Duodenal mucosa (tissue), 2 donors: ENCODE results near the gene COL5A1.

ENCODE experiments used
- H3K27ac ChIP-seq: one replicate; pipeline ENCODE4 v1.7.0; 2013; ENCODE audit warnings: low read depth, low read length
- H3K27me3 ChIP-seq, 2 donors: one replicate each; pipeline ENCODE4 v1.7.0; 2013; ENCODE audit warnings: low read length in 2 of 2, control low read depth in 1 of 2; ENCODE audit not compliant: insufficient read depth in 2 of 2, control insufficient read depth in 1 of 2
- H3K36me3 ChIP-seq, 2 donors: one replicate each; pipeline ENCODE4 v1.7.0; 2013; ENCODE audit warnings: low read length in 2 of 2, control low read depth in 1 of 2; ENCODE audit not compliant: insufficient read depth in 2 of 2, control insufficient read depth in 1 of 2
- H3K4me1 ChIP-seq, 2 donors: one replicate each; pipeline ENCODE4 v1.7.0; 2013; ENCODE audit warnings: low read length in 2 of 2, control low read depth in 1 of 2; ENCODE audit not compliant: insufficient read depth in 2 of 2, control insufficient read depth in 1 of 2
- H3K4me3 ChIP-seq, 2 donors: one replicate each; pipeline ENCODE4 v1.7.0; 2013; ENCODE audit warnings: low read length in 2 of 2, low read depth in 1 of 2
- H3K9ac ChIP-seq, 2 donors: one replicate each; pipeline ENCODE4 v1.7.0; 2013; ENCODE audit warnings: low read length in 2 of 2, low read depth in 1 of 2
- H3K9me3 ChIP-seq, 2 donors: one replicate each; pipeline ENCODE4 v1.7.0; 2013; ENCODE audit warnings: low read length in 2 of 2, control low read depth in 1 of 2; ENCODE audit not compliant: control insufficient read depth in 1 of 2

The COL5A1 gene

DNA sequence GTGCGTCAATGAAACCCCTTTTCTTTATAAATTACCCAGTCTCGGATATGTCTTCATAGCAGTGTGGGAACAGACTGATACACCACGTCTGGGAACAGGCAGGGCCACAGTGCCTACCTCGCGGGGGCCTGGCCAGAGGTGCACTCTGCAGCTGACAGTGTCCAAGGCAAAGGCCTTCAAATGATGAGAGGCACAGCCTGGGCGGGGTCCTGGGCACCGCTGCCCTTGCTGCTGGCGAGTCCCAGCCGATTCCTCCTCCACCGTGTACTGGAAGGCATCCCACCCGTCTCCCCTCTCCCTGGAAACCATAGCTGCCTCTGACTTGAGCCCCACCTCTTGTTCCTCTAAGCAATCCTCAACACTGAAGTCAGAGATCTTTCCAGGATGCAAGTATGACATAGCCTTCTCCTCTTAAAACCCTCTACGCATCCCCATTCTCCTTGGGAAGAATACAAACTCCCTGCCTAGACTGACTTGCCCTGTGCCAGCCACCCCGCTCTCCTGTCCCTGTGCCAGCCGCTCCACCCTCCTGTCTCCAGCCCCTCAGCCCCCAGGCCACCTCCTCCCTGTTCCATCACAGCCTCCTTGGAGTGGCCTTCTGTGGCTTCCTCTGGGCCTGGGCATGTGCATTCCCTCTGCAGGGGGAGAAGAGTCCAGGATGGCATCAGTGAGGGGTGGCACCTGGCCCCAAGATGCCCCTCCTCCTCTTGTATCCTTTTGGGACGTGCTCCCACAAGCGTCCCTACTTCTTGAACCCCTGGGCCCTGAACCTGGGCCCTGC lies 8.1 kb upstream of the COL5A1 start:
- Histone ChIP-seq H3K27me3 (no peaks in the 10 kb centered on the region), H3K9ac (no peak overlapping the region)

DNA sequence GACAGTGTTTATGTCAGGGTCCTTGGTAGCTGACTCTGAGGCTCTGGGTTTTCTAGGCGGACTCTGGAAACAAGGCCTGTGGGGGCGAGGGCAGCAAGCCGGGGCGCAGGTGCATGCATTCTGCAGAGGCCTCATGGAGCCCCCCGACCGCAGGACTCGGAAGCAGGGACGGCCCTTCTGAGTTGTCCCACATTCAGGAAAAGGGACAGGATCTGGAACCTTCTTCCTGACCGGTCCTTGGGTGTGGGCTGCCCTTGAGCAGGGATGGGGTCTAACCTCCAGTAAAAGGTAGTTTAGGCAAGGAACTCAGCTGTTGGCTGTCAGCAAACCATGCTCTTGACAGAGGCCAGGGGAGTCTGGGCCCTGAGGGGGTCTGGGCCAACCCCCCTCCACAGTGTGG lies 7.4 kb upstream of the COL5A1 start:
- H3K27ac ChIP-seq = no peak overlapping the region

More for the DNA sequence above, 8.1 kb upstream of the COL5A1 start:
- H3K36me3 ChIP-seq = no peaks in the 10 kb centered on the region
- H3K4me3 ChIP-seq = no peak overlapping the region
- H3K4me1 ChIP-seq = no peaks in the 10 kb centered on the region
- no peaks in the 10 kb centered on the region for H3K9me3 ChIP-seq
- no peak overlapping the region for H3K27ac ChIP-seq

GRCh38 chr9:134634667-134635230 lies 6.9 kb upstream of the COL5A1 start:
- H3K27ac ChIP-seq = no peak overlapping the region
- no peak overlapping the region for H3K4me3 ChIP-seq

More for the DNA sequence above, 7.4 kb upstream of the COL5A1 start:
- H3K36me3 ChIP-seq = no peaks in the 10 kb centered on the region
- H3K9ac ChIP-seq = no peak overlapping the region
- H3K9me3 ChIP-seq = no peaks in the 10 kb centered on the region
- H3K4me1 ChIP-seq = no peaks in the 10 kb centered on the region
- H3K27me3 ChIP-seq = no peaks in the 10 kb centered on the region
- no peak overlapping the region for H3K4me3 ChIP-seq

DNA sequence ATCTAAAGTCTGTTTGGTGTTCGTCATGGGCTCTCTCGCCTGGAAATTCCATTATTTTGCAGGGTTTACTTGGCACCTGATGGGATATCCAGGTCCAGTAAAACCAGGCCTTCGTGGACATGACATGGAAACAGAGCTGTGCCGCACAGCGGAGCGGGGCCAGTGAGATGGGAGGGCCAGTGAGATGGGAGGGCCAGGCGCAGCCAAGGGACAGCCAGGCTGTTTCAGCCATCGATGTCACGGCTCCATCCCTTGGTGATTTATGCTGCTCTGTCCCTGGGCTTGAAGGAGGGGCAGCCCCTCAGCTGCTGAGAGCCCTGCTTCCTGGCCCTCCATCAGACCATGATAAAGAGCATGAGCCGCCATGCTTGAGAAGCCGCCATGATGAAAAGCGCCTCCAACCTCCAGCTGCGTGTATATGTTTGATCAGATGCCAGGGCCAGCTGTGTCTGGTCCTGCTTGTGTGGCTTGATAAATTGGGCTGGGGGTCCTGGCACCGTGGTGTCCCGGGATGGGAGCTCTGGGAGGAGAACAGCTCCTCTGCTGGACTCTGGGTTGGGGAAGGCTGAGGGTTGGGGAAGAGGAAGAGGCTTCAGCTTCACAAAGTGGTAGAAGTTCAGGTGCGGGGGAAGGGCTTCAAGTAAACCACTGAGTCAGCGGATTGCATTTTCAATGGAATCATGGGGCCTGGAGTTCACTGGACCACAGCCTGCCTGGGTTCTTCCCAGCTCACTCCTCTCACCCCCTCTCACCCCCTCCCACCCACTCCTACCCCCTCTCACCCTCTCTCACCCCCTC lies 6.1 kb upstream of the COL5A1 start:
- Histone ChIP-seq H3K27ac (no peak overlapping the region), H3K4me3 (no peak overlapping the region), H3K4me1 (no peaks in the 10 kb centered on the region), H3K9ac (no peak overlapping the region), H3K36me3 (no peaks in the 10 kb centered on the region), H3K27me3 (peaks cover 3 to 5% of the 10 kb centered on the region in 2 donors), H3K9me3 (no peaks in the 10 kb centered on the region)

More at GRCh38 chr9:134634667-134635230, 6.9 kb upstream of the COL5A1 start:
- Histone ChIP-seq H3K9me3 (no peaks in the 10 kb centered on the region), H3K9ac (no peak overlapping the region), H3K36me3 (no peaks in the 10 kb centered on the region), H3K27me3 (peaks cover 2 to 5% of the 10 kb centered on the region in 2 donors), H3K4me1 (no peaks in the 10 kb centered on the region)

GRCh38 chr9:134636149-134636507 lies 5.5 kb upstream of the COL5A1 start:
- Histone ChIP-seq H3K9me3 (no peaks in the 10 kb centered on the region), H3K4me3 (no peak overlapping the region), H3K4me1 (no peaks in the 10 kb centered on the region), H3K27me3 (peaks cover 3 to 5% of the 10 kb centered on the region in 2 donors), H3K27ac (no peak overlapping the region), H3K36me3 (no peaks in the 10 kb centered on the region), H3K9ac (no peak overlapping the region)

GRCh38 chr9:134637241-134637640 lies 4.4 kb upstream of the COL5A1 start:
- peaks cover 3 to 5% of the 10 kb centered on the region in 2 donors for H3K27me3 ChIP-seq
- no peaks in the 10 kb centered on the region for H3K9me3 ChIP-seq
- no peak overlapping the region for H3K4me3 ChIP-seq
- H3K36me3 ChIP-seq = no peaks in the 10 kb centered on the region
- no peak overlapping the region for H3K9ac ChIP-seq
- no peak overlapping the region for H3K27ac ChIP-seq
- H3K4me1 ChIP-seq = no peaks in the 10 kb centered on the region

GRCh38 chr9:134637696-134638501 lies 3.7 kb upstream of the COL5A1 start:
- H3K27ac ChIP-seq = no peak overlapping the region
- H3K9me3 ChIP-seq = no peaks in the 10 kb centered on the region
- H3K9ac ChIP-seq = no peak overlapping the region
- H3K4me3 ChIP-seq = no peak overlapping the region
- peaks cover 7 to 10% of the 10 kb centered on the region in 2 donors for H3K27me3 ChIP-seq
- no peaks in the 10 kb centered on the region for H3K36me3 ChIP-seq
- H3K4me1 ChIP-seq = no peaks in the 10 kb centered on the region

DNA sequence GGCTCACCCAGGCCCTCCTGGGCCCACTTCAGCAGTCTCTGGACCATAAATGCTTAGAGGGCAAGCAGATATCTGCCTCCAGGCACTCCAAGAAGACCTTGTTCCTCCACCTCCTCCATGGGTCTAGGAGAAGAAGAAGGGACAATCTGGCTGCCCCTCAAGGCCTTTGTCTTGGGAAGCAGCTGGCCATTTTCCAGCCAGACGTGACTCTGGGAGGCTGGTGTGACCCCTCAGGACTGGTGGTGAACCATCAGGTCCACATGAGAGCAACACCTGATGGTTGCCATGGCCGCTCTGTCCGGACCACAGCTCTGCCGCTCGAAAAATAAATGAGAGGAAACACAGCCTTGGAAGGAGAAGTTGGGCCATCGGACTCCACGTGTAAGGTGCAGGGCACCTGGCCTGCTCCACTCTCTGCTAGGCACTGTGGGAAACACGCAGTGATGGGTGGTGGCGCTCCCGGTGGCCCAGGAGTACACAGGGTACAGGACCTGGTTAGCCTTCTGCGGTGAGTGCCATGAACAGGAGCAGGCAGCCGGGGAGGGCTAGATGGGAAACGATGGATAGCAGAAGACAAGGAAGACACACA lies 3.0 kb upstream of the COL5A1 start:
- H3K9ac ChIP-seq = no peak overlapping the region
- no peaks in the 10 kb centered on the region for H3K4me1 ChIP-seq
- H3K4me3 ChIP-seq = no peak overlapping the region
- H3K27ac ChIP-seq = no peak overlapping the region
- no peaks in the 10 kb centered on the region for H3K9me3 ChIP-seq
- peaks cover 7 to 14% of the 10 kb centered on the region in 2 donors for H3K27me3 ChIP-seq
- no peaks in the 10 kb centered on the region for H3K36me3 ChIP-seq

DNA sequence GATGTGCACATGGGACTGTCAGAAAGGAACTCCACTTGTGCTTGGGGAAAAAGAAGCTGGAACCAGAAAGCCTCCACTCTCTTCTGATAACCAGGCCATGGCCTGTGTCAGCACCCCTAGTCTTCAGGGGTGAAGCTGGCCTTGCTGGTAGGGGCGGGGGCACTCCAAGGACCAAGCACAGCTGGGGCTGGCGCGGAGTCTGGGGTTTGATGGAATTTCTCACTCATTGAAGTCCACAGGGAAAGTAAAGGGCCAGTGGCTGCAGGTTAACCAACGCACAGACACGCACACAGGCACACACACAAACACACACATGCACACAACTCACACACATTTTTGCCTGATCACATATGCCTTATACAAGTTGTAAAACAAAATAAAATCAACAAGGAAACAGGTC lies 1.6 kb upstream of the COL5A1 start:
- H3K9ac ChIP-seq = no peak overlapping the region
- no peaks in the 10 kb centered on the region for H3K9me3 ChIP-seq
- H3K27ac ChIP-seq = no peak overlapping the region
- no peaks in the 10 kb centered on the region for H3K36me3 ChIP-seq
- H3K4me1 ChIP-seq = no peaks in the 10 kb centered on the region
- H3K27me3 ChIP-seq = peaks cover 7 to 14% of the 10 kb centered on the region in 2 donors
- no peak overlapping the region for H3K4me3 ChIP-seq
